PC-3 (cell line): ENCODE results near the gene DAB1.
A peak's percentile ranks its signal among the peaks of the same experiment; 100 is the strongest.

Source experiments
- CTCF ChIP-seq: fragments of 300-600 bp; sonication (generic); conservative IDR thresholded peaks from 2 replicates; pipeline ENCODE4 v1.5.1; 2017; ENCODE audit warnings: antibody characterized with exemption, low read depth, mild to moderate bottlenecking, low read length
- EZH2 ChIP-seq: fragments of 300-600 bp; sonication (generic); IDR thresholded peaks from one replicate; pipeline ENCODE4 v1.6.1; 2017; ENCODE audit warnings: antibody characterized with exemption, mild to moderate bottlenecking, low read length; ENCODE audit not compliant: unreplicated experiment
- EZH2phosphoT487 ChIP-seq: fragments of 300-600 bp; sonication (generic); IDR thresholded peaks from 2 replicates; pipeline ENCODE4 v1.6.1; 2018; ENCODE audit warnings: mild to moderate bottlenecking, antibody characterized with exemption, low read length, borderline replicate concordance

- TF ChIP-seq CTCF = peak; percentile 71
- no peak for TF ChIP-seq EZH2
- no peak for TF ChIP-seq EZH2phosphoT487
Measured at GRCh38 chr1:56967900-56968832, 455.7 kb downstream of the DAB1 start.
